ENCODE results near the gene RNU2-63P. TPM values are rescaled to one million over a fixed set of nuclear protein-coding genes. Genes with fewer than 3 reads are reported as not detected.

The RNU2-63P gene
- total and polyA plus RNA-seq, 2 of the 8 experiments (the other 6 are each of a cell fraction or from before 2014, with no cell fraction given): 6.6 TPM; not detected in 1

DNA sequence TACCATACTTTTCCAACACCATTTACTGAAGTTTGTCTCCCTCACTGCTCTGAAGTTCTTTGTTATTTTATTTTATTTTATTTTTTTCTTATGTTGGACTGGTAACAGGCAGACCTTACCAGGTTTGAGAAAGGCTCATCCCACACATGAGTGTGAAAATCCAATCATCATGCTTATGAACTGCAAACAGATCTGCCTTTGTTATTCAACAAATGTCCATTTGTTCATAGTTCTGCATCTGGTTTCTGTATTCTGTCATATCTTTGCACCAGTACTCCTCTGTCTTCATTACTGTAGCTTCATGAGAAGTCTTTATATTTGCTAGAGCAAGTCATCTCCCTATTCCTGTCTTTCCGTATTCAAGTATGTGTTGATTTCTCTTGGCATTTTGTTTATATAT lies 5.3 kb downstream of the RNU2-63P start:
- H3K4ac ChIP-seq (replicated peaks; ENCODE audit: insufficient read length, low read depth, low read length): no peak overlapping the region
- 91% methylated on average over 1 of the region's 1 CpG; no CpG with 5 or more reads in 1 of the 2 experiments for WGBS, 2 experiments (ENCODE audit: extremely low coverage in 1 of 2, insufficient coverage in 1 of 2, insufficient read length in 1 of 2, insufficient replicate concordance in 2 of 2, low coverage in 1 of 2, low lambda C conversion rate in 2 of 2, missing lambda C conversion rate in 1 of 2)
- H3K56ac ChIP-seq (replicated peaks; ENCODE audit: insufficient read length, low read depth, low read length): no peak overlapping the region
- no peak for FAIRE-seq
- H4K5ac ChIP-seq (ENCODE audit: insufficient read length, low read depth, low read length): no peak overlapping the region
- H3K23me2 ChIP-seq (ENCODE audit: low read depth, low read length): no peaks in the 10 kb centered on the region
- no peaks in the 10 kb centered on the region for H3K36me3 ChIP-seq (ENCODE audit: control insufficient read depth in 2 of 4, insufficient read depth in 4 of 4, low read length in 3 of 4)
- H2BK15ac ChIP-seq (ENCODE audit: low read length): no peak overlapping the region
- H4K8ac ChIP-seq (ENCODE audit: extremely low read depth, insufficient read depth, low read length): no peak overlapping the region
- no peak overlapping the region for H2BK120ac ChIP-seq (replicated peaks; ENCODE audit: low read depth, low read length)
- H3K79me1 ChIP-seq (ENCODE audit: low read depth, low read length): no peaks in the 10 kb centered on the region
- POLR2A ChIA-PET (ENCODE audit: partially characterized antibody): interaction anchor here (0.7 to 1.4 kb wide), 3 partner anchors 9 to 158 kb away, joined by 3 to 6 read pairs (median 3); no protein-coding TSS in a partner anchor
- no peak overlapping the region for H3K18ac ChIP-seq (ENCODE audit: extremely low read depth, low read length)
- H3K4me2 ChIP-seq (ENCODE audit: insufficient read depth in 1 of 2, low read depth in 2 of 2, low read length in 2 of 2): no peak overlapping the region
- H2AFZ ChIP-seq (ENCODE audit: low read length): no peak overlapping the region
- no peak overlapping the region for H2BK20ac ChIP-seq (ENCODE audit: low read length)
- no peak overlapping the region for H3K9ac ChIP-seq (replicated peaks in 1 of 4; ENCODE audit: extremely low read depth in 1 of 4, low read depth in 3 of 4, low read length in 3 of 4)
- H3K4me3 ChIP-seq (ENCODE audit: extremely low read depth in 1 of 4, insufficient read depth in 2 of 4, low read depth in 3 of 4, low read length in 4 of 4): no peak overlapping the region
- H2BK12ac ChIP-seq (ENCODE audit: low read depth, low read length): no peak overlapping the region
- H3K79me2 ChIP-seq (ENCODE audit: control insufficient read depth in 1 of 2, insufficient read depth in 2 of 2, low read length in 2 of 2): no peaks in the 10 kb centered on the region
- H3K4me1 ChIP-seq (replicated peaks in 1 of 4; ENCODE audit: control insufficient read depth in 3 of 4, insufficient read depth in 4 of 4, low read length in 3 of 4): 0 out of 7 replicates have a peak, but pooled peaks cover 0 to 2% (median 0%) of the 10 kb centered on the region in 4 experiments
- TF ChIP-seq SRF (IDR thresholded peaks at IDR 0.05; ENCODE audit: low read depth, low read length) (no peak), YY1 (IDR thresholded peaks at IDR 0.05; ENCODE audit: low read depth, low read length) (no peak), BCL11A (IDR thresholded peaks at IDR 0.05; ENCODE audit: low read depth in 2 of 2, low read length in 2 of 2) (no peak), EP300 (IDR thresholded peaks at IDR 0.05; ENCODE audit: borderline replicate concordance in 1 of 2, low read depth in 2 of 2, low read length in 2 of 2) (no peak), RNF2 (IDR thresholded peaks at IDR 0.05; ENCODE audit: borderline replicate concordance, low read depth, low read length, missing control alignments, poor library complexity, severe bottlenecking) (no peak), SIRT6 (IDR thresholded peaks at IDR 0.05; ENCODE audit: low read length) (no peak)
- TF ChIP-seq, protein P1, sequence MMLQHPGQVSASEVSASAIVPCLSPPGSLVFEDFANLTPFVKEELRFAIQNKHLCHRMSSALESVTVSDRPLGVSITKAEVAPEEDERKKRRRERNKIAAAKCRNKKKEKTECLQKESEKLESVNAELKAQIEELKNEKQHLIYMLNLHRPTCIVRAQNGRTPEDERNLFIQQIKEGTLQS (IDR thresholded peaks at IDR 0.05; ENCODE audit: insufficient read depth, low read depth, low read length): no peak
- TF ChIP-seq, protein P2, sequence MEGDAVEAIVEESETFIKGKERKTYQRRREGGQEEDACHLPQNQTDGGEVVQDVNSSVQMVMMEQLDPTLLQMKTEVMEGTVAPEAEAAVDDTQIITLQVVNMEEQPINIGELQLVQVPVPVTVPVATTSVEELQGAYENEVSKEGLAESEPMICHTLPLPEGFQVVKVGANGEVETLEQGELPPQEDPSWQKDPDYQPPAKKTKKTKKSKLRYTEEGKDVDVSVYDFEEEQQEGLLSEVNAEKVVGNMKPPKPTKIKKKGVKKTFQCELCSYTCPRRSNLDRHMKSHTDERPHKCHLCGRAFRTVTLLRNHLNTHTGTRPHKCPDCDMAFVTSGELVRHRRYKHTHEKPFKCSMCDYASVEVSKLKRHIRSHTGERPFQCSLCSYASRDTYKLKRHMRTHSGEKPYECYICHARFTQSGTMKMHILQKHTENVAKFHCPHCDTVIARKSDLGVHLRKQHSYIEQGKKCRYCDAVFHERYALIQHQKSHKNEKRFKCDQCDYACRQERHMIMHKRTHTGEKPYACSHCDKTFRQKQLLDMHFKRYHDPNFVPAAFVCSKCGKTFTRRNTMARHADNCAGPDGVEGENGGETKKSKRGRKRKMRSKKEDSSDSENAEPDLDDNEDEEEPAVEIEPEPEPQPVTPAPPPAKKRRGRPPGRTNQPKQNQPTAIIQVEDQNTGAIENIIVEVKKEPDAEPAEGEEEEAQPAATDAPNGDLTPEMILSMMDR (IDR thresholded peaks at IDR 0.05; ENCODE audit: control extremely low read depth in 1 of 3, insufficient read depth in 1 of 3, low read depth in 1 of 3, low read length in 3 of 3): no peak
- H2BK5ac ChIP-seq (ENCODE audit: low read depth, low read length): no peak overlapping the region
- no peaks in the 10 kb centered on the region for H4K20me1 ChIP-seq (replicated peaks in 1 of 2; ENCODE audit: control insufficient read depth in 1 of 2, insufficient read depth in 2 of 2, low read length in 2 of 2)
- DNase-seq (ENCODE audit: low read depth in 1 of 2, low spot score in 2 of 2): no peak
- no peak overlapping the region for H3K27ac ChIP-seq (ENCODE audit: low read depth, low read length)
- CTCF ChIA-PET (ENCODE audit: partially characterized antibody): interaction anchor here (0.7 to 2.5 kb wide), 5 partner anchors 9 to 444 kb away, joined by 3 to 9 read pairs (median 5); no protein-coding TSS in a partner anchor
- no peak overlapping the region for H4K91ac ChIP-seq (replicated peaks; ENCODE audit: insufficient read length, low read length)
- no peaks in the 10 kb centered on the region for H3K9me3 ChIP-seq (ENCODE audit: insufficient read depth in 2 of 2, low read depth in 1 of 2, low read length in 1 of 2)
- H3K27me3 ChIP-seq (replicated peaks in 1 of 4; ENCODE audit: control insufficient read depth in 3 of 4, extremely low read depth in 1 of 4, insufficient read depth in 3 of 4, low read length in 3 of 4): no peaks in the 10 kb centered on the region
- H2AK5ac ChIP-seq (ENCODE audit: low read depth, low read length): no peak overlapping the region
- H3K14ac ChIP-seq (ENCODE audit: insufficient read length): no peak overlapping the region
- no peak overlapping the region for H3K23ac ChIP-seq (ENCODE audit: insufficient read length)

Data from H1 (cell line).